T-helper 2 cell (primary cell): ENCODE results near the gene FHOD1.

Source experiments
- DNase-seq, 5 experiments: peaks; one replicate each; pipeline versions ENCODE4 v3.0.0 to v3.0.0-alpha.2; 2012 to 2022

The FHOD1 gene

GRCh38 chr16:67188798-67189197 lies 58.5 kb downstream of the FHOD1 start:
- no peak for DNase-seq

- DNase-seq = no peak
These were observed 59.0 kb downstream of the FHOD1 start for GRCh38 chr16:67188323-67188722.

GRCh38 chr16:67187175-67187890 lies 59.9 kb downstream of the FHOD1 start:
- DNase-seq = no peak

GRCh38 chr16:67186550-67186950 lies 60.7 kb downstream of the FHOD1 start:
- no peak for DNase-seq

- DNase-seq = no peak
These were observed 61.6 kb downstream of the FHOD1 start for GRCh38 chr16:67185651-67186134.

- DNase-seq = peak; percentile 62 to 80 (median 76)
These were observed 62.2 kb downstream of the FHOD1 start for GRCh38 chr16:67184995-67185650.

- peak in 2 of 5 experiments; percentile 36 to 54 for DNase-seq
These were observed 62.8 kb downstream of the FHOD1 start for GRCh38 chr16:67184453-67184994.

GRCh38 chr16:67183627-67184452 lies 63.4 kb downstream of the FHOD1 start, which contains the start of gene MATCAP1:
Gene MATCAP1, minus strand, starts transcription at chr16:67183963. Its CDS starts 3,353 bp downstream, at chr16:67180610.
- DNase-seq = peak; percentile 79 to 99 (median 92)

GRCh38 chr16:67183284-67183626 lies 64.0 kb downstream of the FHOD1 start:
- no peak for DNase-seq

- no peak for DNase-seq
These were observed 65.0 kb downstream of the FHOD1 start for GRCh38 chr16:67182288-67182687.

GRCh38 chr16:67181346-67181745 lies 65.9 kb downstream of the FHOD1 start:
- DNase-seq = no peak

- no peak for DNase-seq
These were observed 67.1 kb downstream of the FHOD1 start for GRCh38 chr16:67180166-67180565.

GRCh38 chr16:67179421-67180080 lies 67.7 kb downstream of the FHOD1 start:
- no peak for DNase-seq
